Measurements from ENCODE around the gene NUDT3.

DNA sequence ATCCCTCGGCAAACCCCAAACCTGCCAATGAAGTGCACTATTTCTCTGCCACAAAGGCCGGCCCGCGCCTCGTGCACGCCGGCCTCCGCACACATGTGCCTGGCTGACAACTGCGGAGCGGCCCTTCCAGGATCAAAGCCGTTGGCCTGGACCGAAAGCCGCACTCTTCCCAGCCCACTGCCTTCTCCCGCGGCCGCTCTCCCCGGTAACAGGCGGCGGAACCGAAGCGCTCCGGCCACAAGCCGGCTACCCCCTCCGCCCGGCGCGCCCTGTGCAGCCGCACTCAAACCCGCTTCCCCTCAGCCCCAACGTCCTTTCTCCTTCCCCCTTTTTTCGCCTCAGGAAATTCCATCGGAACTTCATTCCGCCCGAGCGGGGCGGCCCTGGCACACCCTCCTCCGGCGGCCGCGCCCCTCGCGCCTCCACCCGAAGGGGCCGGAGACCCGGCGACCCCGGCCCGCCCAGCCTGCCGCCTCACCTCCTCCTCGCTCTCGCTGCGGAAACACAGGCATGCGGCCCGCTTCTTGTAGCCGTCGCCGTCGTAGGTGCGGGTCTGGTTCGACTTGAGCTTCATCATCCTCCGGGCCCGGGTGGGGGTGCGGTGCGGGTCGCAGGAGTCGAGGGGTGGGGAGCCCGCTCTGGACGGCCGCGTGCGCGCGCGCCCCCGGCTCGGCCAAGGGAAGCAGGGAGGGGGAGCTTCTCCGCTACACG lies 528 bp downstream of the NUDT3 start:
- peak; percentile 26 for TF ChIP-seq POLR2A (IDR thresholded peaks at IDR 0.05)
- TF ChIP-seq, protein P1, sequence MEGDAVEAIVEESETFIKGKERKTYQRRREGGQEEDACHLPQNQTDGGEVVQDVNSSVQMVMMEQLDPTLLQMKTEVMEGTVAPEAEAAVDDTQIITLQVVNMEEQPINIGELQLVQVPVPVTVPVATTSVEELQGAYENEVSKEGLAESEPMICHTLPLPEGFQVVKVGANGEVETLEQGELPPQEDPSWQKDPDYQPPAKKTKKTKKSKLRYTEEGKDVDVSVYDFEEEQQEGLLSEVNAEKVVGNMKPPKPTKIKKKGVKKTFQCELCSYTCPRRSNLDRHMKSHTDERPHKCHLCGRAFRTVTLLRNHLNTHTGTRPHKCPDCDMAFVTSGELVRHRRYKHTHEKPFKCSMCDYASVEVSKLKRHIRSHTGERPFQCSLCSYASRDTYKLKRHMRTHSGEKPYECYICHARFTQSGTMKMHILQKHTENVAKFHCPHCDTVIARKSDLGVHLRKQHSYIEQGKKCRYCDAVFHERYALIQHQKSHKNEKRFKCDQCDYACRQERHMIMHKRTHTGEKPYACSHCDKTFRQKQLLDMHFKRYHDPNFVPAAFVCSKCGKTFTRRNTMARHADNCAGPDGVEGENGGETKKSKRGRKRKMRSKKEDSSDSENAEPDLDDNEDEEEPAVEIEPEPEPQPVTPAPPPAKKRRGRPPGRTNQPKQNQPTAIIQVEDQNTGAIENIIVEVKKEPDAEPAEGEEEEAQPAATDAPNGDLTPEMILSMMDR (IDR thresholded peaks at IDR 0.05): no peak

Data from transverse colon (tissue), 3 donors.